H1 (cell line): ENCODE measurements around the gene ZC3H14. TPM values are rescaled to one million over a fixed set of nuclear protein-coding genes. Genes with fewer than 3 reads are reported as not detected.

Source experiments
- CTCF ChIA-PET: fragments of 300-600 bp; sonication (Branson Sonifier 250); formaldehyde crosslinking; loops from one replicate; lab custom pipeline; 2021; ENCODE audit not compliant: partially characterized antibody; lab: Charles Lee
- POLR2A ChIA-PET: fragments of 300-600 bp; sonication (Branson Sonifier 250); formaldehyde crosslinking; loops from one replicate; lab custom pipeline; 2021; ENCODE audit warnings: inconsistent platforms; ENCODE audit not compliant: partially characterized antibody; lab: Charles Lee
- DNase-seq, 2 experiments: peaks; one replicate each; pipeline versions ENCODE4 v3.0.0 to v3.0.0-alpha.2; 2010 to 2022; ENCODE audit warnings: low spot score in 2 of 2, low read depth in 1 of 2, mixed read lengths in 1 of 2
- FAIRE-seq: peaks from 2 replicates; lab custom pipeline; 2011; peaks lifted over from hg19 to GRCh38; lab: Jason Lieb, UNC
- H2AFZ ChIP-seq: 2 replicates; pipeline ENCODE4 v1.8.1; 2012; ENCODE audit warnings: low read length, inconsistent platforms
- H2AK5ac ChIP-seq: 2 replicates; pipeline ENCODE4 v1.6.1; 2013; ENCODE audit warnings: low read depth, low read length
- H2BK120ac ChIP-seq: replicated peaks from 2 replicates; pipeline ENCODE3; 2013; ENCODE audit warnings: low read depth, low read length, inconsistent platforms
- H2BK12ac ChIP-seq: 2 replicates; pipeline ENCODE4 v1.6.1; 2013; ENCODE audit warnings: low read depth, low read length
- H2BK15ac ChIP-seq: 2 replicates; pipeline ENCODE4 v1.6.1; 2013; ENCODE audit warnings: low read length
- H2BK20ac ChIP-seq: 2 replicates; pipeline ENCODE4 v1.6.1; 2013; ENCODE audit warnings: low read length
- H2BK5ac ChIP-seq: 2 replicates; pipeline ENCODE4 v1.6.1; 2013; ENCODE audit warnings: low read depth, low read length
- H3K14ac ChIP-seq: 2 replicates; pipeline ENCODE4 v1.6.1; 2013; ENCODE audit warnings: inconsistent platforms; ENCODE audit not compliant: insufficient read length
- H3K18ac ChIP-seq: 2 replicates; pipeline ENCODE4 v1.6.1; 2013; ENCODE audit warnings: low read length; ENCODE audit errors: extremely low read depth
- H3K23ac ChIP-seq: 2 replicates; pipeline ENCODE4 v1.6.1; 2013; ENCODE audit warnings: inconsistent platforms; ENCODE audit not compliant: insufficient read length
- H3K23me2 ChIP-seq: 2 replicates; pipeline ENCODE4 v1.6.1; 2013; ENCODE audit warnings: low read depth, low read length
- H3K27ac ChIP-seq: 2 replicates; pipeline ENCODE4 v1.6.1; 2011; ENCODE audit warnings: low read depth, low read length, inconsistent platforms
- H3K27me3 ChIP-seq, 4 experiments: replicated peaks in 1 of 4; 1 replicate in 1 of 4; 2 replicates in 3 of 4; pipeline versions ENCODE4 v1.6.1 to v1.8.1; 2011 to 2013; ENCODE audit warnings: low read length in 3 of 4, mild to moderate bottlenecking in 3 of 4, inconsistent platforms in 2 of 4, mixed read lengths in 2 of 4, moderate library complexity in 1 of 4; ENCODE audit not compliant: control insufficient read depth in 3 of 4, insufficient read depth in 3 of 4; ENCODE audit errors: extremely low read depth in 1 of 4
- H3K36me3 ChIP-seq, 4 experiments: 2 replicates each; pipeline versions ENCODE4 v1.6.1 to v1.8.1; 2011 to 2013; ENCODE audit warnings: mild to moderate bottlenecking in 4 of 4, low read length in 3 of 4, moderate library complexity in 2 of 4, control low read depth in 1 of 4, inconsistent platforms in 1 of 4; ENCODE audit not compliant: insufficient read depth in 4 of 4, control insufficient read depth in 2 of 4
- H3K4ac ChIP-seq: replicated peaks from 2 replicates; pipeline ENCODE3; 2013; ENCODE audit warnings: low read length, low read depth, mixed read lengths, inconsistent platforms; ENCODE audit not compliant: insufficient read length
- H3K4me1 ChIP-seq, 4 experiments: replicated peaks in 1 of 4; 1 replicate in 1 of 4; 2 replicates in 3 of 4; pipeline versions ENCODE4 v1.6.1 to v1.8.1; 2011 to 2013; ENCODE audit warnings: low read length in 3 of 4, inconsistent platforms in 2 of 4, mixed read lengths in 1 of 4; ENCODE audit not compliant: insufficient read depth in 4 of 4, control insufficient read depth in 3 of 4
- H3K4me2 ChIP-seq, 2 experiments: 2 replicates each; pipeline versions ENCODE4 v1.6.1 to v1.8.1; 2011 to 2013; ENCODE audit warnings: low read depth in 2 of 2, low read length in 2 of 2, control low read depth in 1 of 2, inconsistent platforms in 1 of 2, mild to moderate bottlenecking in 1 of 2; ENCODE audit not compliant: insufficient read depth in 1 of 2
- H3K4me3 ChIP-seq, 4 experiments: fragments of 200-600, 300-600 bp in 1 of 4; sonication (generic), shearing (Covaris generic), sonication (Bioruptor Twin) in 1 of 4; 2 replicates each; pipeline versions ENCODE4 v1.5.1 to v1.8.1; 2011 to 2016; ENCODE audit warnings: low read length in 4 of 4, low read depth in 3 of 4, control low read depth in 2 of 4, inconsistent platforms in 2 of 4, mild to moderate bottlenecking in 2 of 4, mixed read lengths in 1 of 4, moderate library complexity in 1 of 4; ENCODE audit not compliant: insufficient read depth in 2 of 4; ENCODE audit errors: extremely low read depth in 1 of 4
- H3K56ac ChIP-seq: replicated peaks from 2 replicates; pipeline ENCODE3; 2013; ENCODE audit warnings: low read depth, mild to moderate bottlenecking, mixed read lengths, low read length, inconsistent platforms; ENCODE audit not compliant: insufficient read length
- H3K79me1 ChIP-seq: 2 replicates; pipeline ENCODE4 v1.6.1; 2013; ENCODE audit warnings: low read depth, low read length, control low read depth
- H3K79me2 ChIP-seq, 2 experiments: 2 replicates each; pipeline versions ENCODE4 v1.6.1 to v1.8.1; 2012 to 2013; ENCODE audit warnings: low read length in 2 of 2, mild to moderate bottlenecking in 2 of 2, inconsistent platforms in 1 of 2; ENCODE audit not compliant: insufficient read depth in 2 of 2, control insufficient read depth in 1 of 2
- H3K9ac ChIP-seq, 4 experiments: replicated peaks in 1 of 4; 1 replicate in 1 of 4; 2 replicates in 3 of 4; pipeline versions ENCODE4 v1.6.1 to v1.8.1; 2011 to 2013; ENCODE audit warnings: low read depth in 3 of 4, low read length in 3 of 4, control low read depth in 2 of 4, mild to moderate bottlenecking in 2 of 4, moderate library complexity in 2 of 4, inconsistent platforms in 1 of 4; ENCODE audit errors: extremely low read depth in 1 of 4
- H3K9me3 ChIP-seq, 2 experiments: 2 replicates each; pipeline versions ENCODE4 v1.6.1 to v1.8.1; 2012 to 2013; ENCODE audit warnings: mild to moderate bottlenecking in 2 of 2, moderate library complexity in 2 of 2, control low read depth in 1 of 2, inconsistent platforms in 1 of 2, low read depth in 1 of 2, low read length in 1 of 2, mixed read lengths in 1 of 2; ENCODE audit not compliant: insufficient read depth in 2 of 2
- H4K20me1 ChIP-seq, 2 experiments: replicated peaks in 1 of 2; 2 replicates each; pipeline versions ENCODE3 to v1.8.1; 2011 to 2013; ENCODE audit warnings: inconsistent platforms in 2 of 2, low read length in 2 of 2, mild to moderate bottlenecking in 1 of 2; ENCODE audit not compliant: insufficient read depth in 2 of 2, control insufficient read depth in 1 of 2
- H4K5ac ChIP-seq: 2 replicates; pipeline ENCODE4 v1.6.1; 2013; ENCODE audit warnings: low read length, low read depth, mixed read lengths, inconsistent platforms; ENCODE audit not compliant: insufficient read length
- H4K8ac ChIP-seq: 2 replicates; pipeline ENCODE4 v1.8.0; 2013; ENCODE audit warnings: mild to moderate bottlenecking, moderate library complexity, low read length, inconsistent platforms; ENCODE audit not compliant: insufficient read depth; ENCODE audit errors: extremely low read depth
- H4K91ac ChIP-seq: replicated peaks from 2 replicates; pipeline ENCODE3; 2013; ENCODE audit warnings: low read length, mixed read lengths, inconsistent platforms; ENCODE audit not compliant: insufficient read length
- ATF2 ChIP-seq: IDR thresholded peaks from 2 replicates; pipeline ENCODE4 v1.6.1; 2012; ENCODE audit warnings: low read length, inconsistent platforms
- GTF2F1 ChIP-seq: IDR thresholded peaks from 2 replicates; pipeline ENCODE4 v1.6.1; 2012; ENCODE audit warnings: low read depth, low read length, improper control_type of control experiment, borderline replicate concordance
- KDM4A ChIP-seq: IDR thresholded peaks from one replicate; pipeline ENCODE4 v1.7.1; 2012; ENCODE audit warnings: low read depth, mild to moderate bottlenecking, moderate library complexity, low read length, inconsistent platforms; ENCODE audit not compliant: severe bottlenecking
- NANOG ChIP-seq: IDR thresholded peaks from 2 replicates; pipeline ENCODE4 v1.6.1; 2011; ENCODE audit warnings: low read length, low read depth, mild to moderate bottlenecking, inconsistent platforms; ENCODE audit not compliant: insufficient read depth, poor library complexity, severe bottlenecking
- RBBP5 ChIP-seq: IDR thresholded peaks from 2 replicates; pipeline ENCODE4 v1.7.1; 2012; ENCODE audit warnings: low read depth, mild to moderate bottlenecking, inconsistent platforms, low read length, moderate library complexity, borderline replicate concordance
- SIN3A ChIP-seq, 2 experiments: IDR thresholded peaks in 1 of 2; conservative IDR thresholded peaks in 1 of 2; 2 replicates each; pipeline ENCODE4 v1.6.1; 2011 to 2012; ENCODE audit warnings: low read length in 2 of 2, improper control_type of control experiment in 1 of 2, low read depth in 1 of 2, mild to moderate bottlenecking in 1 of 2
- SIRT6 ChIP-seq: IDR thresholded peaks from one replicate; pipeline ENCODE4 v1.7.1; 2012; ENCODE audit warnings: low read length, inconsistent platforms
- SP1 ChIP-seq: IDR thresholded peaks from 2 replicates; pipeline ENCODE4 v1.6.1; 2011; ENCODE audit warnings: low read depth, low read length
- TAF1 ChIP-seq: IDR thresholded peaks from 2 replicates; pipeline ENCODE4 v1.6.1; 2011; ENCODE audit warnings: mild to moderate bottlenecking, low read depth, low read length
- TCF12 ChIP-seq: IDR thresholded peaks from 2 replicates; pipeline ENCODE4 v1.6.1; 2011; ENCODE audit warnings: low read depth, mild to moderate bottlenecking, low read length
- WGBS, 2 experiments: shearing (Covaris generic) in 1 of 2; methylation state at CpG; one replicate each; pipeline versions ENCODE4 v1.1.6 to v1.1.7; 2013 to 2015; ENCODE audit warnings: low lambda C conversion rate in 2 of 2, mixed read lengths in 2 of 2, inconsistent platforms in 1 of 2, low coverage in 1 of 2, missing lambda C conversion rate in 1 of 2; ENCODE audit not compliant: insufficient replicate concordance in 2 of 2, insufficient coverage in 1 of 2, insufficient read length in 1 of 2; ENCODE audit errors: extremely low coverage in 1 of 2, missing lambda C conversion rate in 1 of 2; 5-methylcytosine and 5-hydroxymethylcytosine counted together
- polyA plus RNA-seq, 7 experiments: library from polyadenylated mRNA; depleted of rRNA in 3 of 7; stranded (reverse) in 5 of 7; unstranded in 2 of 7; fragments of >200 nt in 5 of 7; fragments of 200-250 nt in 2 of 7; gene quantifications; 1 replicate in 5 of 7; 2 replicates in 1 of 7; 4 replicates in 1 of 7; pipeline versions ENCODE4 v1.2.1 to v1.2.3, GENCODE V29; 2011 to 2013; ENCODE audit warnings: missing spikeins in 2 of 7, mixed read lengths in 2 of 7
- total RNA-seq: library from RNA; stranded (reverse); fragmentation: NEBNext Ultra II Directional; extraction: Animal tissue kit (Norgen Biotek cat#: 25700); gene quantifications from 2 replicates; pipeline ENCODE4 v1.2.1, GENCODE V29; 2021

ZC3H14 gene
- total and polyA plus RNA-seq, 2 of the 8 experiments (the other 6 are each of a cell fraction or from before 2014, with no cell fraction given): 86.0 to 99.1 TPM

GRCh38 chr14:88546621-88547385 lies 16.0 kb upstream of the ZC3H14 start:
- no peak overlapping the region for H2BK120ac ChIP-seq
- no peak overlapping the region for H3K4me2 ChIP-seq
- H4K20me1 ChIP-seq: peaks cover 0 to 2% of the 10 kb centered on the region in 2 experiments
- POLR2A ChIA-PET: no interaction called here
- TF ChIP-seq RBBP5: no peak
- no peak for TF ChIP-seq SP1
- TF ChIP-seq NANOG: no peak
- no peak for TF ChIP-seq ATF2
- no peak for TF ChIP-seq KDM4A
- no peak for TF ChIP-seq TCF12
- no peak for TF ChIP-seq SIN3A (conservative IDR thresholded peaks at IDR 0.05 in 1 of 2, IDR thresholded peaks at IDR 0.05 in 1 of 2; ENCODE audit: low read depth in 1 of 2, low read length in 2 of 2)
- no peak for TF ChIP-seq GTF2F1
- no peak for TF ChIP-seq SIRT6
- no peak for TF ChIP-seq TAF1
- no peak overlapping the region for H3K23ac ChIP-seq
- no peaks in the 10 kb centered on the region for H3K23me2 ChIP-seq
- DNase-seq: no peak
- H2BK20ac ChIP-seq: no peak overlapping the region
- no peaks in the 10 kb centered on the region for H3K4me1 ChIP-seq
- FAIRE-seq: no peak
- H3K4me3 ChIP-seq: no peak overlapping the region
- CTCF ChIA-PET: no interaction called here
- H3K36me3 ChIP-seq: peaks cover 4 to 24% (median 9%) of the 10 kb centered on the region in 4 experiments; a peak in 7 of 8 replicates
- H2BK5ac ChIP-seq: no peak overlapping the region
- no peak overlapping the region for H3K56ac ChIP-seq
- H3K9me3 ChIP-seq: no peaks in the 10 kb centered on the region
- no peak overlapping the region for H3K9ac ChIP-seq
- no peak overlapping the region for H3K4ac ChIP-seq
- no peak overlapping the region for H2BK12ac ChIP-seq
- H4K8ac ChIP-seq: no peak overlapping the region
- H3K79me2 ChIP-seq: peaks cover 0 to 3% of the 10 kb centered on the region in 2 experiments; a peak in 1 of 4 replicates
- H3K18ac ChIP-seq: no peak overlapping the region
- no peak overlapping the region for H4K91ac ChIP-seq
- H3K79me1 ChIP-seq: no peaks in the 10 kb centered on the region
- H3K14ac ChIP-seq: no peak overlapping the region
- no peak overlapping the region for H3K27ac ChIP-seq
- H2AK5ac ChIP-seq: no peak overlapping the region
- H2BK15ac ChIP-seq: no peak overlapping the region
- no peaks in the 10 kb centered on the region for H3K27me3 ChIP-seq
- 97% methylated on average over 4 of the region's 4 CpGs; no CpG with 5 or more reads in 1 of the 2 experiments for WGBS, 2 experiments
- H4K5ac ChIP-seq: no peak overlapping the region
- no peak overlapping the region for H2AFZ ChIP-seq
